ENCODE data around the gene ANKIB1.

GRCh38 chr7:92296235-92296634 is 50.5 kb downstream of the ANKIB1 start:
- TF ChIP-seq POLR2A (IDR thresholded peaks at IDR 0.05) (no peak), CTCF (IDR thresholded peaks at IDR 0.05) (no peak)

Data from heart left ventricle (tissue), 13 donors.